HEK293T (cell line): Measurements from ENCODE around the gene HYDIN.
"Not testable (repeated sequence)": the region's sequence is repeated elsewhere in the genome, so short reads cannot be mapped to it uniquely, and the experiment has no call there.

Experiments used
- NFRKB ChIP-seq: fragments of 450-650 bp; IDR thresholded peaks from 2 replicates; pipeline ENCODE4 v1.6.1; 2016; ENCODE audit warnings: mild to moderate bottlenecking, moderate library complexity
- TF ChIP-seq, protein P1 (sequence below): fragments of 450-650 bp; IDR thresholded peaks from 2 replicates; pipeline ENCODE4 v1.6.1; 2016

GRCh38 chr16:70920661-70921060, 309.9 kb downstream of the HYDIN start:
- TF ChIP-seq, protein P1, sequence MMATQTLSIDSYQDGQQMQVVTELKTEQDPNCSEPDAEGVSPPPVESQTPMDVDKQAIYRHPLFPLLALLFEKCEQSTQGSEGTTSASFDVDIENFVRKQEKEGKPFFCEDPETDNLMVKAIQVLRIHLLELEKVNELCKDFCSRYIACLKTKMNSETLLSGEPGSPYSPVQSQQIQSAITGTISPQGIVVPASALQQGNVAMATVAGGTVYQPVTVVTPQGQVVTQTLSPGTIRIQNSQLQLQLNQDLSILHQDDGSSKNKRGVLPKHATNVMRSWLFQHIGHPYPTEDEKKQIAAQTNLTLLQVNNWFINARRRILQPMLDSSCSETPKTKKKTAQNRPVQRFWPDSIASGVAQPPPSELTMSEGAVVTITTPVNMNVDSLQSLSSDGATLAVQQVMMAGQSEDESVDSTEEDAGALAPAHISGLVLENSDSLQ: not testable (repeated sequence)
- TF ChIP-seq NFRKB: not testable (repeated sequence)
